ENCODE data around the gene KLF17.
"Not testable (repeated sequence)": the region's sequence is repeated elsewhere in the genome, so short reads cannot be mapped to it uniquely, and the experiment has no call there.

KLF17 gene

GRCh38 chr1:44135886-44136285 lies 17.3 kb downstream of the KLF17 start:
- no peak for DNase-seq (ENCODE audit: low read depth in 2 of 2)
- TF ChIP-seq CTCF (IDR thresholded peaks at IDR 0.05; ENCODE audit: low read depth, low read length), result no peak
- H3K4me3 ChIP-seq (replicated peaks in 1 of 2; ENCODE audit: low read depth in 2 of 2, low read length in 2 of 2), result no peak overlapping the region

- no peak for TF ChIP-seq CTCF (IDR thresholded peaks at IDR 0.05; ENCODE audit: low read depth, low read length)
- no peak overlapping the region for H3K4me3 ChIP-seq (replicated peaks in 1 of 2; ENCODE audit: low read depth in 2 of 2, low read length in 2 of 2)
- DNase-seq (ENCODE audit: low read depth in 2 of 2), result no peak
These were observed 19.6 kb downstream of the KLF17 start for GRCh38 chr1:44138239-44138638.

- H3K4me3 ChIP-seq (replicated peaks in 1 of 2; ENCODE audit: low read depth in 2 of 2, low read length in 2 of 2); DNase-seq (ENCODE audit: low read depth in 2 of 2): not testable (repeated sequence)
These were observed 20.9 kb downstream of the KLF17 start for GRCh38 chr1:44139565-44139964.

GRCh38 chr1:44141531-44141930 lies 22.9 kb downstream of the KLF17 start, which contains the start of gene KLF18:
Gene KLF18, minus strand, starts transcription at chr1:44141631. Its CDS starts 0 bp downstream, at chr1:44141631.
- no peak for TF ChIP-seq CTCF (IDR thresholded peaks at IDR 0.05; ENCODE audit: low read depth, low read length)
- no peak for DNase-seq (ENCODE audit: low read depth in 2 of 2)
- no peak within 1 kb of the TSS for H3K4me3 ChIP-seq (replicated peaks in 1 of 2; ENCODE audit: low read depth in 2 of 2, low read length in 2 of 2)

GRCh38 chr1:44144962-44145756 lies 26.5 kb downstream of the KLF17 start:
- TF ChIP-seq CTCF (IDR thresholded peaks at IDR 0.05; ENCODE audit: low read depth, low read length), result no peak

GRCh38 chr1:44146536-44147361 lies 28.1 kb downstream of the KLF17 start:
- DNase-seq (ENCODE audit: low read depth in 2 of 2), result no peak
- no peak overlapping the region for H3K4me3 ChIP-seq (replicated peaks in 1 of 2; ENCODE audit: low read depth in 2 of 2, low read length in 2 of 2)
- TF ChIP-seq CTCF (IDR thresholded peaks at IDR 0.05; ENCODE audit: low read depth, low read length), result no peak

More at GRCh38 chr1:44144962-44145756, 26.5 kb downstream of the KLF17 start:
- peak in 1 of 2 donors; percentile 18 for DNase-seq (ENCODE audit: low read depth in 2 of 2)
- H3K4me3 ChIP-seq (replicated peaks in 1 of 2; ENCODE audit: low read depth in 2 of 2, low read length in 2 of 2), result no peak overlapping the region

GRCh38 chr1:44147582-44147981 lies 29.0 kb downstream of the KLF17 start:
- TF ChIP-seq CTCF (IDR thresholded peaks at IDR 0.05; ENCODE audit: low read depth, low read length), result no peak
- no peak for DNase-seq (ENCODE audit: low read depth in 2 of 2)
- no peak overlapping the region for H3K4me3 ChIP-seq (replicated peaks in 1 of 2; ENCODE audit: low read depth in 2 of 2, low read length in 2 of 2)

Measured in cardiac fibroblast (primary cell).